GM10248 (cell line): ENCODE data around the gene NADK2.

Experiments
- CTCF ChIA-PET: fragments of 300-600 bp; sonication (Branson Sonifier 250); formaldehyde crosslinking; extraction: SDS; loops from one replicate; lab custom pipeline; 2021; ENCODE audit warnings: antibody characterized with exemption; lab: Yijun Ruan, JAX
- POLR2A ChIA-PET: fragments of 350-650 bp; sonication (Branson Sonifier 250); formaldehyde crosslinking; extraction: SDS; loops from one replicate; lab custom pipeline; 2020; ENCODE audit warnings: antibody characterized with exemption; lab: Yijun Ruan, JAX
- DNase-seq: peaks from one replicate; pipeline ENCODE4 v3.0.0; 2012; ENCODE audit errors: extremely low spot score
- CTCF ChIP-seq: IDR thresholded peaks from 2 replicates; pipeline ENCODE4 v1.5.1; 2012; ENCODE audit warnings: mild to moderate bottlenecking, low read depth; ENCODE audit errors: extremely low read depth, missing control alignments, control extremely low read depth

Gene NADK2

GRCh38 chr5:36217567-36217966 lies 24.2 kb downstream of the NADK2 start:
- no peak for TF ChIP-seq CTCF
- DNase-seq: no peak
- POLR2A ChIA-PET: no interaction called here
- CTCF ChIA-PET: interaction anchor here (1.1 to 5.4 kb wide), 7 partner anchors 10 to 479 kb away, joined by 3 to 39 read pairs (median 4); partner anchors contain the start of gene NADK2

GRCh38 chr5:36215910-36216309 lies 25.8 kb downstream of the NADK2 start:
- CTCF ChIA-PET: interaction anchor here (1.3 to 5.4 kb wide), 4 partner anchors 8 to 524 kb away, joined by 3 to 39 read pairs (median 8); partner anchors contain the start of gene NADK2
- TF ChIP-seq CTCF: no peak
- POLR2A ChIA-PET: no interaction called here
- DNase-seq: no peak

- ChIA-PET POLR2A (no interaction called here), CTCF (interaction anchor here (1.1 to 1.7 kb wide), 2 partner anchors 14 to 27 kb away, joined by 4 read pairs; partner anchors contain the start of gene NADK2)
- TF ChIP-seq CTCF: peak; percentile 19
- no peak for DNase-seq
Measured at GRCh38 chr5:36214436-36214835, 27.3 kb downstream of the NADK2 start.

GRCh38 chr5:36209664-36210063 lies 32.1 kb downstream of the NADK2 start:
- no peak for TF ChIP-seq CTCF
- DNase-seq: no peak
- CTCF ChIA-PET: interaction anchor here (1.9 kb wide), 1 partner anchor 32 kb away, joined by 5 read pairs; the partner anchor contains the start of gene NADK2
- POLR2A ChIA-PET: no interaction called here

- no peak for TF ChIP-seq CTCF
- no peak for DNase-seq
- POLR2A ChIA-PET: no interaction called here
- CTCF ChIA-PET: no interaction called here
Measured at GRCh38 chr5:36208786-36209185, 32.9 kb downstream of the NADK2 start.

GRCh38 chr5:36206913-36207312 lies 34.8 kb downstream of the NADK2 start:
- CTCF ChIA-PET: interaction anchor here (0.9 to 1.7 kb wide), 5 partner anchors 10 to 35 kb away, joined by 3 to 11 read pairs (median 4); partner anchors contain the start of gene NADK2
- POLR2A ChIA-PET: no interaction called here
- TF ChIP-seq CTCF: no peak
- no peak for DNase-seq

- no peak for DNase-seq
- TF ChIP-seq CTCF: no peak
- POLR2A ChIA-PET: no interaction called here
- CTCF ChIA-PET: interaction anchor here (1.4 kb wide), 1 partner anchor 60 kb away, joined by 3 read pairs; no protein-coding TSS in a partner anchor
Measured at GRCh38 chr5:36205329-36205728, 36.4 kb downstream of the NADK2 start.
